Prostate gland (tissue), 2 donors: Measurements from ENCODE around the gene IGF2BP2. TPM values are rescaled to one million over a fixed set of nuclear protein-coding genes. Genes with fewer than 3 reads are reported as not detected.

Experiments used
- DNase-seq: peaks from one replicate; pipeline ENCODE4 v3.0.0-alpha.2; 2019; ENCODE audit warnings: low spot score
- H3K27ac ChIP-seq, 2 donors: fragments of 200-600 bp; sonication (generic); 2 replicates each; pipeline ENCODE4 v1.5.1; 2017 to 2019
- H3K27me3 ChIP-seq: fragments of 200-600 bp; sonication (generic); replicated peaks from 2 replicates; pipeline ENCODE4 v1.5.1; 2019; ENCODE audit not compliant: insufficient read depth
- H3K36me3 ChIP-seq, 2 donors: fragments of 200-600 bp; sonication (generic); 1 replicate in 1 of 2; 2 replicates in 1 of 2; pipeline versions ENCODE4 v1.5.1 to v1.8.1; 2017 to 2019
- H3K4me1 ChIP-seq: fragments of 200-600 bp; sonication (generic); replicated peaks from 2 replicates; pipeline ENCODE4 v1.5.1; 2019
- H3K4me3 ChIP-seq, 2 donors: fragments of 200-600 bp; sonication (generic); 2 replicates each; pipeline ENCODE4 v1.5.1; 2017 to 2019
- H3K9me3 ChIP-seq: fragments of 200-600 bp; sonication (generic); 2 replicates; pipeline ENCODE4 v1.5.1; 2017
- CTCF ChIP-seq, 4 experiments: fragments of 200-600 bp in 2 of 4; fragments of 450-650 bp in 2 of 4; sonication (generic) in 2 of 4; IDR thresholded peaks; 1 replicate in 3 of 4; 2 replicates in 1 of 4; pipeline ENCODE4 v1.5.1; 2016 to 2019; ENCODE audit warnings: antibody characterized with exemption in 4 of 4, mild to moderate bottlenecking in 2 of 4, moderate library complexity in 2 of 4
- POLR2A ChIP-seq: fragments of 450-650 bp; IDR thresholded peaks from one replicate; pipeline ENCODE4 v1.6.1; 2016; ENCODE audit warnings: antibody characterized with exemption, mild to moderate bottlenecking
- POLR2AphosphoS5 ChIP-seq: sonication (generic); formaldehyde crosslinking; IDR thresholded peaks from one replicate; pipeline ENCODE4 v1.6.1; 2017; ENCODE audit warnings: antibody characterized with exemption
- WGBS: methylation state at CpG from one replicate; pipeline ENCODE4 v1.1.5; 2018; 5-methylcytosine and 5-hydroxymethylcytosine counted together
- intact Hi-C: fragments of 100-400 bp; cut with DNase I; formaldehyde crosslinking; loops from one replicate; pipeline ENCODE4 v1.14.2; 2022
- total RNA-seq, 2 donors: library from RNA; depleted of rRNA; stranded (reverse); fragments of >200 nt; gene quantifications; one replicate each; pipeline ENCODE4 v1.1.0, GENCODE V29; 2016

Gene IGF2BP2
- total RNA-seq, 2 donors from 2014 or later, result 1.2 to 8.8 TPM

- Histone ChIP-seq H3K27ac (no peak overlapping the region), H3K9me3 (no peaks in the 10 kb centered on the region), H3K36me3 (no peaks in the 10 kb centered on the region), H3K4me1 (no peaks in the 10 kb centered on the region), H3K27me3 (peaks cover 3% of the 10 kb centered on the region), H3K4me3 (no peak overlapping the region)
- intact Hi-C loops, result no loop called here
- TF ChIP-seq POLR2AphosphoS5 (no peak), CTCF (IDR thresholded peaks at IDR 0.05) (no peak), POLR2A (no peak)
- WGBS, result 7% methylated on average over 5 of the region's 5 CpGs
- no peak for DNase-seq
Observed at GRCh38 chr3:185760550-185760949, 64.3 kb downstream of the IGF2BP2 start.

DNA sequence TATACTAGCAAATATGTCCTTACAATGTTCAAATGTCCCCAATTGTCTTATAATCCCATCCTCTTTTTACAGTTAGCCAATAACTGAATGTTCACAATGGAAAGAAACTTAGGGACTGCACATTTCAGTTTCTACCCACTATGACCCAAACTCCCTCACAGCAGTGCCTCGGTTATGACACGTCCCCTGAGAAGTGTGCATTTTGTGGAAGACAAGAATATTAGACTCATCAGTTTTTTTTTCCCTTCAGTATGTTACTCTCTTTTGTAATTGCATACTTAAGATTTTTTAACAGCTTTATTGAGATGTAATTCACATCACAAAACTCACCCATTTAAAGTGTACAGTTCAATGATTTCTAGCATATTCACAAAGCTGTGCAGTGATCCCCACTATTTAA lies 64.8 kb downstream of the IGF2BP2 start:
- TF ChIP-seq POLR2AphosphoS5, result no peak
- no peak for TF ChIP-seq CTCF (IDR thresholded peaks at IDR 0.05)
- TF ChIP-seq POLR2A, result no peak
- H3K27me3 ChIP-seq, result peaks cover 3% of the 10 kb centered on the region
- intact Hi-C loops, result no loop called here
- WGBS, result 32% methylated on average over 2 of the region's 2 CpGs
- H3K4me1 ChIP-seq, result no peaks in the 10 kb centered on the region
- no peaks in the 10 kb centered on the region for H3K36me3 ChIP-seq
- DNase-seq, result no peak
- no peaks in the 10 kb centered on the region for H3K9me3 ChIP-seq
- no peak overlapping the region for H3K4me3 ChIP-seq
- H3K27ac ChIP-seq, result no peak overlapping the region

GRCh38 chr3:185759512-185759911 lies 65.3 kb downstream of the IGF2BP2 start:
- DNase-seq, result no peak
- TF ChIP-seq CTCF (IDR thresholded peaks at IDR 0.05) (no peak), POLR2AphosphoS5 (no peak), POLR2A (no peak)
- Histone ChIP-seq H3K4me3 (no peak overlapping the region), H3K9me3 (no peaks in the 10 kb centered on the region), H3K27me3 (peaks cover 3% of the 10 kb centered on the region), H3K27ac (no peak overlapping the region), H3K36me3 (no peaks in the 10 kb centered on the region), H3K4me1 (no peaks in the 10 kb centered on the region)
- intact Hi-C loops, result no loop called here
- 76% methylated on average over 6 of the region's 6 CpGs for WGBS

GRCh38 chr3:185758912-185759311 lies 65.9 kb downstream of the IGF2BP2 start:
- no peak overlapping the region for H3K27ac ChIP-seq
- WGBS, result 31% methylated on average over 1 of the region's 1 CpG
- H3K27me3 ChIP-seq, result peaks cover 3% of the 10 kb centered on the region
- intact Hi-C loops, result no loop called here
- no peaks in the 10 kb centered on the region for H3K36me3 ChIP-seq
- no peaks in the 10 kb centered on the region for H3K4me1 ChIP-seq
- DNase-seq, result no peak
- H3K4me3 ChIP-seq, result no peak overlapping the region
- TF ChIP-seq POLR2AphosphoS5 (no peak), CTCF (IDR thresholded peaks at IDR 0.05) (no peak), POLR2A (no peak)
- H3K9me3 ChIP-seq, result no peaks in the 10 kb centered on the region

DNA sequence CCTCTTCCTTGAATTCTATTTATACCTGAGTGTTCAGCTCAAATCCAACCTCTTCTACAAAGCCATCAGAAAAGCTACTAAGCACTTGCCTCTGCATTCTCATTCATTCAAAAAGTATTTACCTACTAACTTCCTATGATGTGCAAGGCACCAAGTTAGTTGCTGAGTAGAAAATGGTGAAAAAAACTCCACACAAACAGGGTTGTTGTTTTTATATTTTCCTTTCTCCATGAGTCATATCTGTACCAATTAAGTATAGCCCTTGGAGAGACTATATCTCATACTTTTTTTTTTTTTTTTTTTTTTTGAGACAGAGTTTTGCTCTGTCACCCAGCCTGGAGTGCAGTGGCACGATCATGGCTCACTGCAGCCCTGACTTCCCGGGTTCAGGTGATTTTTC lies 67.7 kb downstream of the IGF2BP2 start:
- H3K27ac ChIP-seq, result no peak overlapping the region
- 98% methylated on average over 2 of the region's 2 CpGs for WGBS
- TF ChIP-seq POLR2AphosphoS5 (no peak), CTCF (IDR thresholded peaks at IDR 0.05) (no peak)
- H3K4me1 ChIP-seq, result no peaks in the 10 kb centered on the region
- H3K4me3 ChIP-seq, result no peak overlapping the region
- no peak for DNase-seq
- H3K9me3 ChIP-seq, result no peaks in the 10 kb centered on the region
- H3K36me3 ChIP-seq, result no peaks in the 10 kb centered on the region
- intact Hi-C loops, result no loop called here
- no peaks in the 10 kb centered on the region for H3K27me3 ChIP-seq
